ENCODE data around the gene DYRK4. TPM values are rescaled to one million over a fixed set of nuclear protein-coding genes. Genes with fewer than 3 reads are reported as not detected.

Gene DYRK4
- total and polyA plus RNA-seq, 9 donors = 13.5 to 30.4 (median 16.2) TPM

DNA sequence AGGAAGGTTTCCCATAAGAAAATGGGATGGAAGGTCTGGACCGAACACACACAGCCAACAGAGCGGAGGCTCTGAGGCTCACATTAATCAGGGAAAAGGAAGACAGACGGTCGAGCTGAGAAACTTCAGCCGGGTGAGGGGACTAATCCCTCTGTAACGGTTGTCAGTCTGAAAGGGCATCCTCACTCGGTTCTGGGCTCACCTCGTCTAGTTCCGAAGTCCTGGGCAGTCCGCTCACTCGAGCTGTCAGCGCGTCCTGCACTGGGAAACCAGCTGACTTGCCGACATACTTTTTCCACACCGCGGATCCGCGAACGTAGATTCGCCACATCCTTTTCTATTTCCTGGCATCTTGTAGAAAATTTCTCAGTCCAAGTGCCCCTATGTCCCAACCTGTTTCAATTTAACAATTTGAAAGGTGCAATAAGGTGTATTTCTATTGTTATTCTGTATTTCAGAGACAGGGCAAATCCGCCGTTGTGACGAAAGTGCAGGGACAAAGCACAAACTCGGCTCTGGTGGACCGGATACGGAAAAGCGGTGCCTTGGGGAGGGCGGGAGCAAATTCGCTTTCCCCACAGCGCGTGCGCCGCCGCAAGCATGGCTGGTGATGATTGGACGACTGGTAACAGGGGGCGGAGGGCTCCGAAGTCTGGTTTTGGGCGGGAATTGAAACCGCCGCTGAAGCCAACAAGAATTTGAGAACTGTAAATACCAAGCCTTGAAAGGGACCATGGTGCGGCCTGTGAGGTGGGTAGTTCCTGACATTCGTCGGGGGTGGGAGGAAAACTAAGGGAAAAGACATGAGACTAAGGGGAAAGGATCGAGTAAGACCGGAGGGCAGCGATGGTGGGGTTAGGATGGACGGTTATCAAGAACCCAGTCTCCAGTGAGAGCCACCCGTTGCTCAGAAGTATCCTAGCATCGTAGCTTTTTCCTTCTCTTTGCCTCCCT is 23.5 kb upstream of the DYRK4 start, which contains the start of gene RAD51AP1:
Gene RAD51AP1, plus strand, starts transcription at position 684 of the 954 bp plus-strand sequence. Its CDS starts 50 bp downstream, at position 734.
- Histone ChIP-seq H3K4me3 (ENCODE audit: low read length) (peak within 1 kb of the TSS; percentile 82), H3K27ac (ENCODE audit: low read length) (peak within 1 kb of the TSS; percentile 91), H3K36me3 (ENCODE audit: control insufficient read depth, insufficient read depth, low read length) (peaks cover 4% of the 10 kb centered on the region), H3K4me1 (ENCODE audit: control insufficient read depth, insufficient read depth, low read length) (peaks cover 8% of the 10 kb centered on the region), H3K9me3 (replicated peaks; ENCODE audit: control insufficient read depth, low read depth, low read length) (no peaks in the 10 kb centered on the region), H3K27me3 (ENCODE audit: control insufficient read depth, insufficient read depth, low read length) (no peaks in the 10 kb centered on the region)
- under 1% methylated on average over 32 of the region's 49 CpGs for WGBS (ENCODE audit: insufficient coverage)
- DNase-seq = peak; percentile 99

DNA sequence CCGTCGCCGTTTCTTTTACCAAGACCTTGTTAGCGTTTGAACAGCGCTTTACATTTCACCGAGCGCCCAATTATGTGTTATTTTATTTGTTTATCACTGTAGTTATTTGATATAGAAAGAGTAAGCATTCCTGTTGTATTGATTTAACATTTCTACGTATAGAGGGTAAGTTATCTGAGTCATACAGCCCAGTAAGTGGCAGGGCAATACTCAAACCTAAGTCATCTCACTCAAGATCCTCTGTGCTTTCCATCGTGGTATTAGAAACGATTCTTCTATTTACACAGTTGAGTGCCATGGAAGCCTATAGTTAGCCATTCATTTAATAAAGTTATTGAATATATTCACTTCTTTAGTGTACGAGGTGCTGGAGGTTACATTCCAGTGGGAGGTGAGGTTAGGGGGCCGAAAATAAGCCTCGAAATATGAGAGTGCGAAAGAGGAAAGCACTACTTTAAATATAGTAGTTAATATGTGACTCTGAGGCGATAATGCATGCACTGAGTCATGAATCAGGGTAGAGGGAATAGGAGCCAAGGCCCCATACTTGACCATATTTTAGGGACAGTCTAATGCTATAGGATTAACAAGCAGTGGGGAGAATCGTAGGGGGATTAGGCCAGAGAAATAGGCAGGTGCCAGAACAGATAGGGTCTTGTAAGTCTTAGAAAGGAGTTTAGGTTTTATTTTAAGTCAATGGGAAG is 22.7 kb upstream of the DYRK4 start:
- H3K4me3 ChIP-seq (ENCODE audit: low read length) = peak overlapping the region; percentile 82
- no peaks in the 10 kb centered on the region for H3K27me3 ChIP-seq (ENCODE audit: control insufficient read depth, insufficient read depth, low read length)
- H3K9me3 ChIP-seq (replicated peaks; ENCODE audit: control insufficient read depth, low read depth, low read length) = no peaks in the 10 kb centered on the region
- DNase-seq = no peak
- 33% methylated on average over 1 of the region's 16 CpGs for WGBS (ENCODE audit: insufficient coverage)
- H3K27ac ChIP-seq (ENCODE audit: low read length) = peak overlapping the region; percentile 72
- peaks cover 8% of the 10 kb centered on the region for H3K4me1 ChIP-seq (ENCODE audit: control insufficient read depth, insufficient read depth, low read length)
- peaks cover 2% of the 10 kb centered on the region for H3K36me3 ChIP-seq (ENCODE audit: control insufficient read depth, insufficient read depth, low read length)

- DNase-seq = no peak
- H3K36me3 ChIP-seq (ENCODE audit: control insufficient read depth, insufficient read depth, low read length) = no peaks in the 10 kb centered on the region
- no peak overlapping the region for H3K4me3 ChIP-seq (ENCODE audit: low read length)
- WGBS (ENCODE audit: insufficient coverage) = no CpG with 5 or more reads among the region's 3 CpGs
- H3K9me3 ChIP-seq (replicated peaks; ENCODE audit: control insufficient read depth, low read depth, low read length) = no peaks in the 10 kb centered on the region
- peaks cover 8% of the 10 kb centered on the region for H3K4me1 ChIP-seq (ENCODE audit: control insufficient read depth, insufficient read depth, low read length)
- H3K27ac ChIP-seq (ENCODE audit: low read length) = no peak overlapping the region
- no peaks in the 10 kb centered on the region for H3K27me3 ChIP-seq (ENCODE audit: control insufficient read depth, insufficient read depth, low read length)
These were observed 21.8 kb upstream of the DYRK4 start for GRCh38 chr12:4540170-4540569.

DNA sequence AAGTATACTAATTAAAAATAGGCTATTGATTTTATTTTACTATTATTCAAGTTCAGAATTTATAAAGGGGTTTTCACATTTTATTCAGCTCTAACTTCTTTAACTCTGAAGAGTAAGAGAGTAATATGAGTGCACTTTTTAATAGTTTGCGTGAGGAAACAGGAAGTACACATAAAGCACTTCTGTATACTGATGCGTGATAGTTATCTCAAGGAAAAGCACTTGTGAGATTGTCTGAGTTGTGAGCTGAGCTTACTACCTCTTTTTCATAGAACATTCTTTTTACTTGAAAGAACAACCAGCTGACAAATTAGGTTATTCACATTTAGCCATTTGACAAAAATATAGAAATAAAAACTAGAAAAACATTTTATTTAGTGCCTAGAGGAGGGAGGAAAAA is 21.4 kb upstream of the DYRK4 start:
- H3K27me3 ChIP-seq (ENCODE audit: control insufficient read depth, insufficient read depth, low read length) = no peaks in the 10 kb centered on the region
- H3K9me3 ChIP-seq (replicated peaks; ENCODE audit: control insufficient read depth, low read depth, low read length) = no peaks in the 10 kb centered on the region
- DNase-seq = no peak
- no peak overlapping the region for H3K4me3 ChIP-seq (ENCODE audit: low read length)
- no peak overlapping the region for H3K27ac ChIP-seq (ENCODE audit: low read length)
- no peaks in the 10 kb centered on the region for H3K36me3 ChIP-seq (ENCODE audit: control insufficient read depth, insufficient read depth, low read length)
- no CpG with 5 or more reads among the region's 2 CpGs for WGBS (ENCODE audit: insufficient coverage)
- peaks cover 8% of the 10 kb centered on the region for H3K4me1 ChIP-seq (ENCODE audit: control insufficient read depth, insufficient read depth, low read length)

GRCh38 chr12:4545195-4545594 is 16.8 kb upstream of the DYRK4 start:
- Histone ChIP-seq H3K4me3 (ENCODE audit: low read length) (no peak overlapping the region), H3K36me3 (ENCODE audit: control insufficient read depth, insufficient read depth, low read length) (peaks cover 14% of the 10 kb centered on the region), H3K27me3 (ENCODE audit: control insufficient read depth, insufficient read depth, low read length) (no peaks in the 10 kb centered on the region), H3K9me3 (replicated peaks; ENCODE audit: control insufficient read depth, low read depth, low read length) (no peaks in the 10 kb centered on the region), H3K4me1 (ENCODE audit: control insufficient read depth, insufficient read depth, low read length) (no peaks in the 10 kb centered on the region), H3K27ac (ENCODE audit: low read length) (no peak overlapping the region)
- no peak for DNase-seq
- WGBS (ENCODE audit: insufficient coverage) = 100% methylated on average over 1 of the region's 1 CpG

GRCh38 chr12:4552191-4552590 is 9.8 kb upstream of the DYRK4 start:
- no peak overlapping the region for H3K27ac ChIP-seq (ENCODE audit: low read length)
- peaks cover 30% of the 10 kb centered on the region for H3K36me3 ChIP-seq (ENCODE audit: control insufficient read depth, insufficient read depth, low read length)
- no peak for DNase-seq
- H3K9me3 ChIP-seq (replicated peaks; ENCODE audit: control insufficient read depth, low read depth, low read length) = no peaks in the 10 kb centered on the region
- H3K4me1 ChIP-seq (ENCODE audit: control insufficient read depth, insufficient read depth, low read length) = no peaks in the 10 kb centered on the region
- no CpG with 5 or more reads among the region's 1 CpG for WGBS (ENCODE audit: insufficient coverage)
- no peaks in the 10 kb centered on the region for H3K27me3 ChIP-seq (ENCODE audit: control insufficient read depth, insufficient read depth, low read length)
- H3K4me3 ChIP-seq (ENCODE audit: low read length) = no peak overlapping the region

GRCh38 chr12:4553943-4554342 is 8.1 kb upstream of the DYRK4 start:
- Histone ChIP-seq H3K27me3 (ENCODE audit: control insufficient read depth, insufficient read depth, low read length) (no peaks in the 10 kb centered on the region), H3K27ac (ENCODE audit: low read length) (no peak overlapping the region), H3K4me1 (ENCODE audit: control insufficient read depth, insufficient read depth, low read length) (no peaks in the 10 kb centered on the region), H3K9me3 (replicated peaks; ENCODE audit: control insufficient read depth, low read depth, low read length) (no peaks in the 10 kb centered on the region), H3K36me3 (ENCODE audit: control insufficient read depth, insufficient read depth, low read length) (peaks cover 24% of the 10 kb centered on the region), H3K4me3 (ENCODE audit: low read length) (no peak overlapping the region)
- DNase-seq = no peak
- 93% methylated on average over 4 of the region's 4 CpGs for WGBS (ENCODE audit: insufficient coverage)

DNA sequence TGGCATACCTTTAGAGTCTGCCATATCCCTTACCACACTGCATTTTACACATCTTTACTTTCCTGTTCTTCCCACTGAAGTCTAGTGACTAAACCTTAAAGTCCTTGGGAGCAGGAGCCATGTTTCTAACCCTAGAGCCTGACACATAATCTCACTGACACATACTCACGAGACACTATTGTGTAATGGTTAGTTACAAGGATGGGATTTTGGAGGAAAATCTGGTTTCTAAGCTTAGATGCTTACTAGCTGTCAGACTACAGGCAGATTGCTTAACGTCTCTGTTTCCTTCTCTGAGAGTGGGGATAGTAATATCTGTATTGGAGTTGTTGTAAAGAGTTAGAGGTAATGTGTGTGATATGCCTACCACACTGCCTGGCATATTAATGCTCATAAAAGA is 6.2 kb upstream of the DYRK4 start:
- H3K36me3 ChIP-seq (ENCODE audit: control insufficient read depth, insufficient read depth, low read length) = peaks cover 10% of the 10 kb centered on the region
- H3K9me3 ChIP-seq (replicated peaks; ENCODE audit: control insufficient read depth, low read depth, low read length) = no peaks in the 10 kb centered on the region
- WGBS (ENCODE audit: insufficient coverage) = no CpG with 5 or more reads among the region's 2 CpGs
- no peak for DNase-seq
- no peak overlapping the region for H3K4me3 ChIP-seq (ENCODE audit: low read length)
- H3K27me3 ChIP-seq (ENCODE audit: control insufficient read depth, insufficient read depth, low read length) = no peaks in the 10 kb centered on the region
- no peaks in the 10 kb centered on the region for H3K4me1 ChIP-seq (ENCODE audit: control insufficient read depth, insufficient read depth, low read length)
- no peak overlapping the region for H3K27ac ChIP-seq (ENCODE audit: low read length)

DNA sequence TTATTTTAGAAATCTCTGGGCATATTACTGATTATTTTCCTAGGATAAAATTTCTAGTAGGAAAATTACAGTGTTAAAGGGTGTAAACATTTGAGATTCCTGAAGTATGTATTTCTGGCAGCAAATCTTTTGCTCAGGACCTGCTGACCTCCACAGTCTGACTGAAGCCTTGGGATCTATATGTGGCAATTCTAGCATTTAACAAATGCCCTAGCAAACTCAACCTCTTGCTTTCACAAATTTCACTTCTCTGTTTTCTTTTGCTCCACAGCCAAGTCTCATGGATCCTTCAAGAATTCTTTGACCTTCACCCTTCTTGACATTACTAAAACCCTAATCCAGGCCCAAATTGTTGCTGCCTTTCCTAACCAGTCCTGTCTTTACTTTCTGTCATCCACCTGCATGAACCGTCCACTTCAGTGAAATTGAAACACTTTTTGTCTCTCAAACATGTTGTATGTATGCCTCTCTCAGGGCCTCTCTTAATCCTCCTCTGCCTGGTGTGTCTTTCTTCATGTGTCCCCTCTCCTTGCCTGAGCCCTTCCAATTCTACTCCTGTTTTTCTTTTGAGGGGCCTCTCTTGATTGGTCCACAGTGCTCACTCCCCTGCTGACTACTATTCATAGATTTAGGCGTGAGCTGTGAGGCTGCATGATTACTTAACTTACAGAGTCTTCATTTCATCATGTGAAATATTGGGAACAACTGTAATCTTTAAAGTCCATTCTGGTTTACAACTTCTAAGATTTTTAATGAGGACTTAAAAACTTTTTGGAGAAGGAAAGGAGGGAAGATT is 5.1 kb upstream of the DYRK4 start:
- no peaks in the 10 kb centered on the region for H3K27me3 ChIP-seq (ENCODE audit: control insufficient read depth, insufficient read depth, low read length)
- no peak overlapping the region for H3K4me3 ChIP-seq (ENCODE audit: low read length)
- peaks cover 10% of the 10 kb centered on the region for H3K36me3 ChIP-seq (ENCODE audit: control insufficient read depth, insufficient read depth, low read length)
- no peak overlapping the region for H3K27ac ChIP-seq (ENCODE audit: low read length)
- no peaks in the 10 kb centered on the region for H3K9me3 ChIP-seq (replicated peaks; ENCODE audit: control insufficient read depth, low read depth, low read length)
- H3K4me1 ChIP-seq (ENCODE audit: control insufficient read depth, insufficient read depth, low read length) = peaks cover 4% of the 10 kb centered on the region
- DNase-seq = peak; percentile 33
- WGBS (ENCODE audit: insufficient coverage) = 93% methylated on average over 1 of the region's 2 CpGs
